Smooth muscle cell (in vitro differentiated cells): ENCODE results near the gene PTPRC. TPM values are rescaled to one million over a fixed set of nuclear protein-coding genes. Genes with fewer than 3 reads are reported as not detected.

ENCODE experiments used
- DNase-seq: peaks from one replicate; lab custom pipeline; 2025; ENCODE audit not compliant: unreplicated experiment; lab: John Stamatoyannopoulos, UW
- H2AFZ ChIP-seq: fragments of 200-600 bp; sonication (generic); 2 replicates; pipeline ENCODE4 v1.6.0; 2016; ENCODE audit warnings: antibody characterized with exemption, low read depth, mild to moderate bottlenecking
- H3F3A ChIP-seq: fragments of 200-600 bp; sonication (generic); 2 replicates; pipeline ENCODE4 v1.6.0; 2017; ENCODE audit warnings: antibody characterized with exemption, low read depth
- H3K27ac ChIP-seq: fragments of 200-600 bp; sonication (generic); 2 replicates; pipeline ENCODE4 v1.5.1; 2016; ENCODE audit warnings: low read depth, mild to moderate bottlenecking
- H3K27me3 ChIP-seq: fragments of 200-600 bp; sonication (generic); 2 replicates; pipeline ENCODE4 v1.6.1; 2016; ENCODE audit warnings: low read depth, mild to moderate bottlenecking
- H3K36me3 ChIP-seq: fragments of 200-600 bp; sonication (generic); 2 replicates; pipeline ENCODE4 v1.5.1; 2016; ENCODE audit warnings: low read depth
- H3K4me1 ChIP-seq: fragments of 200-600 bp; sonication (generic); 2 replicates; pipeline ENCODE4 v1.5.1; 2016; ENCODE audit warnings: low read depth
- H3K4me2 ChIP-seq: fragments of 200-600 bp; sonication (generic); 2 replicates; pipeline ENCODE4 v1.6.0; 2016; ENCODE audit warnings: mild to moderate bottlenecking
- H3K4me3 ChIP-seq: fragments of 200-600 bp; sonication (generic); 2 replicates; pipeline ENCODE4 v1.5.1; 2016; ENCODE audit warnings: mild to moderate bottlenecking
- H3K79me2 ChIP-seq: fragments of 200-600 bp; sonication (generic); 2 replicates; pipeline ENCODE4 v1.6.0; 2016; ENCODE audit warnings: low read depth, mild to moderate bottlenecking
- H3K9ac ChIP-seq: fragments of 200-600 bp; sonication (generic); 2 replicates; pipeline ENCODE4 v1.6.0; 2016; ENCODE audit warnings: low read depth
- H3K9me3 ChIP-seq: fragments of 200-600 bp; sonication (generic); replicated peaks from 2 replicates; pipeline ENCODE4 v1.5.1; 2016; ENCODE audit warnings: low read depth
- H4K20me1 ChIP-seq: fragments of 200-600 bp; sonication (generic); 2 replicates; pipeline ENCODE4 v1.6.0; 2016; ENCODE audit warnings: low read depth
- WGBS: methylation state at CpG from one replicate; pipeline ENCODE4 v1.1.7; 2016; ENCODE audit warnings: low lambda C conversion rate; 5-methylcytosine and 5-hydroxymethylcytosine counted together
- polyA plus RNA-seq: library from polyadenylated mRNA; unstranded; fragments of >200 nt; fragmentation: Nextera tagmentation; extraction: Ambion mirVana; gene quantifications from 2 replicates; pipeline ENCODE4 v1.2.1, GENCODE V29; 2016
- total RNA-seq: library from RNA; depleted of rRNA; stranded (reverse); fragments of >200 nt; gene quantifications from 2 replicates; pipeline ENCODE4 v1.2.3, GENCODE V29; 2014
- TF ChIP-seq, protein P1 (sequence below): fragments of 200-600 bp; sonication (generic); IDR thresholded peaks from 2 replicates; pipeline ENCODE4 v1.5.1; 2017; ENCODE audit warnings: borderline replicate concordance, mild to moderate bottlenecking, antibody characterized with exemption; ENCODE audit not compliant: insufficient read depth, poor library complexity, severe bottlenecking

PTPRC gene
- total and polyA plus RNA-seq, 2 experiments from 2014 or later: 0.04 TPM; not detected in 1

DNA sequence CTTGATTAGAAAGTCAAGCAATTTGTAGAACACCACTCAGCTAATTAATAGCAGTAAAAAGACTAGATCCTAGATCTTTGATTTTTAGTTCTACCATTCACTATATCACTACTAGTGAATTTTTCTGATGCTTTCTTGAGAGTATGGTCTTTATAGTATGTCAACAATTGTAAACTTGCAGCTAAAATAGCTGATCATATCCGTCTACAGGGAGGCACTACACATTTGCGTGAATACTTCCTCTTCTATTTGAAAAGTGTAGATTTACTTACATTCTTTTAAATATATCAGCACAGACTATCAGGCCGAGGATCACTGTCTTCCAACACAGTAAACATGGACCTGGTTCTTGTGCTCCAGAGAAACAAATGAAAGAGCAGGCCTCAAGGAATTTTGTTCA lies 18.6 kb upstream of the PTPRC start:
- no peaks in the 10 kb centered on the region for H3F3A ChIP-seq
- no peaks in the 10 kb centered on the region for H3K27me3 ChIP-seq
- no peaks in the 10 kb centered on the region for H4K20me1 ChIP-seq
- 84% methylated on average over 3 of the region's 3 CpGs for WGBS
- H2AFZ ChIP-seq: no peak overlapping the region
- no peaks in the 10 kb centered on the region for H3K9me3 ChIP-seq
- H3K9ac ChIP-seq: no peak overlapping the region
- no peaks in the 10 kb centered on the region for H3K4me1 ChIP-seq
- no peak for DNase-seq
- no peak overlapping the region for H3K4me3 ChIP-seq
- TF ChIP-seq, protein P1, sequence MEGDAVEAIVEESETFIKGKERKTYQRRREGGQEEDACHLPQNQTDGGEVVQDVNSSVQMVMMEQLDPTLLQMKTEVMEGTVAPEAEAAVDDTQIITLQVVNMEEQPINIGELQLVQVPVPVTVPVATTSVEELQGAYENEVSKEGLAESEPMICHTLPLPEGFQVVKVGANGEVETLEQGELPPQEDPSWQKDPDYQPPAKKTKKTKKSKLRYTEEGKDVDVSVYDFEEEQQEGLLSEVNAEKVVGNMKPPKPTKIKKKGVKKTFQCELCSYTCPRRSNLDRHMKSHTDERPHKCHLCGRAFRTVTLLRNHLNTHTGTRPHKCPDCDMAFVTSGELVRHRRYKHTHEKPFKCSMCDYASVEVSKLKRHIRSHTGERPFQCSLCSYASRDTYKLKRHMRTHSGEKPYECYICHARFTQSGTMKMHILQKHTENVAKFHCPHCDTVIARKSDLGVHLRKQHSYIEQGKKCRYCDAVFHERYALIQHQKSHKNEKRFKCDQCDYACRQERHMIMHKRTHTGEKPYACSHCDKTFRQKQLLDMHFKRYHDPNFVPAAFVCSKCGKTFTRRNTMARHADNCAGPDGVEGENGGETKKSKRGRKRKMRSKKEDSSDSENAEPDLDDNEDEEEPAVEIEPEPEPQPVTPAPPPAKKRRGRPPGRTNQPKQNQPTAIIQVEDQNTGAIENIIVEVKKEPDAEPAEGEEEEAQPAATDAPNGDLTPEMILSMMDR: no peak
- H3K27ac ChIP-seq: no peak overlapping the region
- H3K79me2 ChIP-seq: no peaks in the 10 kb centered on the region
- H3K4me2 ChIP-seq: no peak overlapping the region
- H3K36me3 ChIP-seq: no peaks in the 10 kb centered on the region

DNA sequence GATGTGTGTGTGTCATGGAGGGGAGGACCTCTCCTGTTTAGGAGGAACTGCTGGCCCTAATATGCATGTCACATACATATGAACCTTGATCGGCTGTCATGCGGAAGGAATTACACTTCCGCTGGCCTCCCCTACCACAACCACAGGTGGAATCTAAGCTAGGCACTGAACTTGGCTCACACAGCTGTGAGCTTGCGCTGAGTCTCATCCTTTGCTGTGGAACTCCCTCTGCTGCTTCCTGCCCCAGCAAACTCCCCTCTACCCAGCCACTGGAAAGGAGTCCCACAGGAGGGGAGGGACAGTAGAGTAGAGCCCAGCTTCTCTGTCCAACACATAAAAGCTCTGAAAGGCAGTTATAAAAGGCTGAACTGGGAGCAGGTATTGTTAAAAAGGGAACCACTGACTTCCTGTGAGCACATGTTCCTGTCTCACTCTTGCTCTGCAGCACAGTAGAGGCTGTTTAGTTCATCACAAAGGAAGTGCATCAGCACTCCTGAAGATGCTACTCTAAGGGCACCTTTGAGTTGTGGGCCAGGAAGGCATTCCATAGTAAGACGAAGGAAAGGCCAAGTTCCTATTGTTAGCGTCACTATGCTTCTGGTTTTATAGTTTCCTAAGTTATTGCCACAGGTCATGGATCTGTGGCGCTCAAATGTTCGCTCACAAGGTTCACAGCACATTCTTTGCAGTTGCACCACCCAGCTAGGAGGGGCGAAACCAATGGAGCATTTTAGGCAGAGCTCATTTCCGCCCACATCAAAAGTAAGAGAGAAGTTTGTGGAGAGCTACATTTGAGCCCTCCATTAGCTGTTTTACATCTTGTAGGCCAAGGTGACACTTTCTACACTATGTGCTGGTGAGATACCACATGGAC lies 17.7 kb upstream of the PTPRC start:
- no peak overlapping the region for H3K27ac ChIP-seq
- H2AFZ ChIP-seq: no peak overlapping the region
- no peaks in the 10 kb centered on the region for H3K4me1 ChIP-seq
- no peaks in the 10 kb centered on the region for H3K27me3 ChIP-seq
- WGBS: 93% methylated on average over 10 of the region's 10 CpGs
- H4K20me1 ChIP-seq: no peaks in the 10 kb centered on the region
- no peaks in the 10 kb centered on the region for H3K9me3 ChIP-seq
- no peaks in the 10 kb centered on the region for H3K79me2 ChIP-seq
- no peak overlapping the region for H3K9ac ChIP-seq
- no peak for DNase-seq
- TF ChIP-seq, protein P1: no peak
- no peak overlapping the region for H3K4me2 ChIP-seq
- no peaks in the 10 kb centered on the region for H3F3A ChIP-seq
- no peak overlapping the region for H3K4me3 ChIP-seq
- no peaks in the 10 kb centered on the region for H3K36me3 ChIP-seq

- Histone ChIP-seq H3K27me3 (no peaks in the 10 kb centered on the region), H3K9me3 (no peaks in the 10 kb centered on the region), H4K20me1 (no peaks in the 10 kb centered on the region), H3K9ac (no peak overlapping the region), H3K36me3 (no peaks in the 10 kb centered on the region), H2AFZ (no peak overlapping the region), H3K4me1 (no peaks in the 10 kb centered on the region), H3K4me3 (no peak overlapping the region), H3K27ac (no peak overlapping the region), H3F3A (no peaks in the 10 kb centered on the region), H3K79me2 (no peaks in the 10 kb centered on the region), H3K4me2 (no peak overlapping the region)
- no peak for DNase-seq
- 97% methylated on average over 1 of the region's 1 CpG for WGBS
- TF ChIP-seq, protein P1: no peak
These were observed 16.8 kb upstream of the PTPRC start for GRCh38 chr1:198622001-198622400.
